Stimulated activated CD4-positive, alpha-beta T cell treated with anti-CD3 and anti-CD28 coated beads, TNF-alpha, amount 100 ng/mL, for 48 hours (primary cell): ENCODE data around the gene MAPK12.

ENCODE experiments used
- DNase-seq, 3 donors: peaks; one replicate each; pipeline ENCODE4 v3.0.0-alpha.2; 2020; ENCODE audit warnings: low read depth in 3 of 3

MAPK12 gene

DNA sequence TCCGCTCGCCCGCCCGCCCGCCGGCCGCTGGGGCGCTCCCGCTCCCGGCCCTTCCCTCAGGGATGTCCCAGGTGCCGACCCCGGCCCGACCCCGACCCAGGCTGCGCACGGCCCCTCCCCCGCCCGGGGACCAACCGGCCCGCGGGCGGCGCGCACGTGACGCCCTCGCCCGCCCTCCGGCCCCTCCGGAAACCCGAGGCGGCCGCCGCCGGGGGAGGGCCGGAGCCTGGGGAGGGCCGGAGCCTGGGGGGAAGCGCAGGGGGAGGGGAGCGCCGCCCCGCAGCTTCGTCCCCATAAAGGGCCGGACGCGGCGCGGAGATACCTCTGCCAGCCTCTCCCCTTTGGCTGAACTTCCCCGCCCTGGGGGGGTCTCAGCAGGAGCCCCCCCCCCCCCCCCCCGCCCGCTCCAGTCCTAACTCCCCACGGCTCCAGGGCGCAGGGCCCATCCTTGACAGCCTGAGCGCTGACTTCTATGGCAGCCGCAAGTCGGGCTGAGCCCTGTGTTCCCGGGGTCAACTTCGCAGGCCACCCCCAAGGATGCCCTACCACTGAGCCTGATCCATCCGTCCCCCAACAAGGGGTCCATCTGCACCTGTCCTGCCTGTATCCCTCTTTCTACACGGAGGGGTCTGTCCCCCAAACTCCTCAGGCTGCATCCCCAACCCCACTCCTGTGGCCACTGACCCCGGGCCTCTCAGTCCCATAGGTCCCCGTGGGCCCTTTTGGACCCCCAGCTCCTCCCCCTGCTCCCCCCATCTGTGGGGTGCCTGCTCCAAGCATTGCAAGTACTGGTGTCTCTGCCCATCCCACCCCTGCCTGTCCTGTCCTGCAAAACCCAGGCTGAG is at the start of gene MAPK12:
Gene MAPK12, minus strand, starts transcription at position 69 of the 845 bp plus-strand sequence. CDS start 174 bp downstream, outside the sequence.
- no peak for DNase-seq

DNA sequence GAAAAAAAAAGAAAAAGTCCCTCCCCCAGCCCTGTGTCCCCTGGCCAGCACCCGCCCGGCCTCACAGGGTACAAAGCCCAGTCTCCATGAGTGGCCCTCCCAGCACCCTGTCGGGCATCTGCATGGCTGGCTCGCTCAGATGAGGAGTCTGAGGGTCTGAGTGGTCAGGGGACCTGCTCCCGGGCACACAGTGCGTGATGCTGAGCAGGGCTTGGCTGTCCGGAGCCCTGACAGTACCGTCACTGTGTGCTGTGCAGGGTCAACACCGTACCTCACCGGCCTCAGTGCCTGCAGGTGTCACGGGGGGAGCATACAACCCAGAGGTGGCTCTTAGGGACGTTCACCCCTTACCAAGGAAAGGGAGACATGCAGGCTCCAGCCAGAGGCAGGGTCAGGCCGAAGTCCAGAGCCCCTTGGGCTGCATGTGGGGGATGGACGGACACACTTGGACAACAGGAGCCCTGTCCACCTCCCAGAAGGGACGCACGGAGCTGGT is 49.5 kb upstream of the MAPK12 start:
- no peak for DNase-seq

- DNase-seq, result no peak
Measured at GRCh38 chr22:50310031-50310722, 48.7 kb upstream of the MAPK12 start.

GRCh38 chr22:50309601-50309991 is 48.1 kb upstream of the MAPK12 start:
- DNase-seq, result no peak

DNA sequence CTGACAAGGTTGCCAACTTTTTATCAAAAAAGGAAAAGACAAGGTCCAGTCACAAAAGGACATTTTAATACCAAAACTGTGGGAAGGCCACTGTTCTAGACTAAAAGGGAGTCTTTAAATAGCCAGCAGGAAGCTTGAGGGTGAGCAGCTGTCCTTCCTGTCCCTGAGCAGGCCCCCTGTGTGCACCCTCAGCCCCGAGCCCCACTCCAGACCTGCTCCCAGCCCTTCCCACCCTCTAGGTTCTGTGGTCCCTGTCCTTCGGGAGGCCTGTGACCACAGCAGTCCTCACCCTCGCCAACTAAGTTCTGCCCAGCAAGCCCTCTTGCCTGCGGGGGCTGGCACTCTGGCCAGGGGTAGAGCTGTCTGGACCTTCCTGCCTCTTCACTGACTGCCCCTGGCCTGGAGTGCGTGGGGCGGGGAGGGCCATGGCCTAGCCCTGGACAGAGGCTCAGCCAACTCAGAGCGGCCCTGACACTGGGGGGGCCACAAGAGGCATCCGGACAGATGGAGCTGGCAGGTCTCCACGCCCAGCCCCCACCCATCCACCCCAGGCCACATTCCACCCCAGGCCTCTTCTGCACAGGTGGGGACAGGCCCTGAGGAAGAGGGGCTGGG is 47.6 kb upstream of the MAPK12 start:
- no peak for DNase-seq

DNA sequence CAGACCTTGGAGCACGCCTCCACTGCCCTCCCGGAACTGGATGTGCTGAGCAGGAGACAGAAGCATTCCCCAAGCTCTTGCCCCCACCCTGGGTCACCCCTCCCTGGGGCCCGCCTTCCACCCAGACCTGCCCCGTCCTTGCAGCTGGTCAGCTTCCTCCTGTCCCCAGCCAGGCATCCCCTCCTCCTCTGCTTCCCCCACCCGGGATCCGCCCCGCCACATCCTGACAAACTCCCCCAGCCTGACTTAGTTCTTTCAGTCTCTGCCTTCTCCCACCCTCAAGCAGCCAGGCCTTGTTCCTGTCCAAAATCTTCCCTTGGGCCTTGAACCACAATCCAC is 47.1 kb upstream of the MAPK12 start:
- DNase-seq, result no peak

GRCh38 chr22:50307890-50308596 is 46.6 kb upstream of the MAPK12 start:
- no peak for DNase-seq

GRCh38 chr22:50306753-50307749 is 45.6 kb upstream of the MAPK12 start, which contains the start of gene PLXNB2:
Gene PLXNB2, minus strand, starts transcription at chr22:50307646. Its CDS starts 17,062 bp downstream, at chr22:50290584.
- DNase-seq, result no peak

- DNase-seq, result no peak
Measured at GRCh38 chr22:50305923-50306566, 44.6 kb upstream of the MAPK12 start.

- no peak for DNase-seq
Measured at GRCh38 chr22:50305393-50305922, 44.0 kb upstream of the MAPK12 start.

DNA sequence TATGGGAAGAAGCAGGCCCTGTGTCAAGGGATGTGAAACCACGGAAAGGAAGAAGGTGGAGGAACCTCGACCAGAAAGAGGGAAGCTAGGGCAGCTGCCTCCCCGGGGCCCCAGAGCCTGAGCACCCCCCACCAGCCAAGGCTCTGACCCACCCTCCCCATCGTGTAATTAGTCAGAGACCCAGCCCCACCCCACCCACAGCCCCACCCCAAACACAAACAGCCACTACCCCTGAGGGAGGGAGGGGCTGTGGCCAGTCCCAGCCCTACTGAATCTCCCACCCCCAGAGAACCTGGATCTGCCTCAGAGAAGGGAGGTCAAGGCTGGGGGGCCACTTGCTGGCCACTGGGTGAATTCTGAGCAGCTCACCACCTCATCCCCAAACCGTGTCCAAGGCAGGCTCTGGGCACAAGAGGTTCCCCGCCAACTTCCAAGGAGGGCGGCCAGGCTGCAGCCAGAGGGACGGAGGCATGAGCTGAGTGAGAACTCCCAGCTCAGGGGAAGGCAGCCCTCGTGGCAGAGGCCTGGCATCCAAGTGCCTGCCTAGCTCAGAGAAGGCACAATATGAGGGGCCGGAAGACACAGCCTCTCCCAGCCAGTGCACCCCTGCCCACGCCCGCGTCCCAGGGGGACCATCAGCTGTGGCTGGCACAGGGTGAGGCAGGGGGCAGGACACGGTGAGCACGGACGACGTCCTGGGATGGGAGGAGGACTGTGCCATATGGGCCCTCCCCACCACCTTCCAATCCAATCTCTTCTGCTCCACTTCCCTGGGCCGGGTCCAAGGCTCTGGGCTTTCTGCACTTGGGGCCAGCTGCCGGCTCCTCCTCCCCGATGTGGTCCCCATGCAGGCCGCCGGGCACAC is 43.3 kb upstream of the MAPK12 start:
- no peak for DNase-seq

GRCh38 chr22:50303848-50304527 is 42.5 kb upstream of the MAPK12 start:
- DNase-seq, result no peak

DNA sequence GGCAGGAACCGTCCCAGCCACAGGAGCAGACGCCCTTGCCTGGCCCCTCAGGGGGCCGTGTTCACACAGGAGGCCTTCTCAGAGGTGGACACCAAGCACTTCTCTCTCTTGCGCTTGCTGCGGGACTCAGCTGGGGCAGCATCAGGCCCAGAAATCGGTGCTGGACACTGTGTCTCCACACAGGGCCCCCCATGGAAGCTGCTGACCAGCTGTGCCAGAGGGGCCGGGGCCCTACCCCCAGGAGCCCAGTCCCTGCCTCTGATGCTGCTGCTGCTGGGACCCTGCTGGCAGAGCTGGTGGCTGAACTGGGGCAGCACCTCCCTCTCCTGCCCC is 42.0 kb upstream of the MAPK12 start:
- DNase-seq, result no peak

GRCh38 chr22:50302564-50302963 is 41.1 kb upstream of the MAPK12 start:
- no peak for DNase-seq

- no peak for DNase-seq
Measured at GRCh38 chr22:50302041-50302541, 40.6 kb upstream of the MAPK12 start.

- no peak for DNase-seq
Measured at GRCh38 chr22:50301581-50301991, 40.1 kb upstream of the MAPK12 start.

GRCh38 chr22:50300620-50301257 is 39.3 kb upstream of the MAPK12 start:
- no peak for DNase-seq
